ENCODE data around the gene ZBTB42. TPM values are rescaled to one million over a fixed set of nuclear protein-coding genes. Genes with fewer than 3 reads are reported as not detected.

The ZBTB42 gene
- total and polyA plus RNA-seq, 2 of the 13 experiments (the other 11 are each of a cell fraction or from before 2014, with no cell fraction given): 2.8 to 4.2 TPM

- TF ChIP-seq PHF8 (CRISPR knock-in tag; IDR thresholded peaks at IDR 0.05): peak; percentile 39; the same call in 1 of the 2 replicates
- TF ChIP-seq ZNF556 (CRISPR knock-in tag; IDR thresholded peaks at IDR 0.05; ENCODE audit: borderline replicate concordance): 0 out of 2 replicates have a peak, but pooled peaks have one; percentile 64
- no peak for TF ChIP-seq ZBTB38 (CRISPR knock-in tag; IDR thresholded peaks at IDR 0.05)
- TF ChIP-seq FLYWCH1 (CRISPR knock-in tag; IDR thresholded peaks at IDR 0.05): no peak
- 0 out of 2 replicates have a peak, but pooled peaks have one; percentile 38 for TF ChIP-seq ZNF30 (CRISPR knock-in tag; IDR thresholded peaks at IDR 0.05)
- no peak for TF ChIP-seq ZNF484 (CRISPR knock-in tag; IDR thresholded peaks at IDR 0.05; ENCODE audit: borderline replicate concordance, low read depth)
- TF ChIP-seq ZNF75D (CRISPR knock-in tag; IDR thresholded peaks at IDR 0.05; ENCODE audit: borderline replicate concordance): no peak
- no peak for TF ChIP-seq MED13 (CRISPR knock-in tag; IDR thresholded peaks at IDR 0.05)
- no peak for TF ChIP-seq EP300 (IDR thresholded peaks at IDR 0.05; ENCODE audit: low read depth in 2 of 2, low read length in 2 of 2)
- TF ChIP-seq EP300 (CRISPR knock-in tag; IDR thresholded peaks at IDR 0.05; ENCODE audit: borderline replicate concordance): no peak
- no peak for TF ChIP-seq NPAS2 (CRISPR knock-in tag; IDR thresholded peaks at IDR 0.05; ENCODE audit: borderline replicate concordance)
- TF ChIP-seq, protein P1, sequence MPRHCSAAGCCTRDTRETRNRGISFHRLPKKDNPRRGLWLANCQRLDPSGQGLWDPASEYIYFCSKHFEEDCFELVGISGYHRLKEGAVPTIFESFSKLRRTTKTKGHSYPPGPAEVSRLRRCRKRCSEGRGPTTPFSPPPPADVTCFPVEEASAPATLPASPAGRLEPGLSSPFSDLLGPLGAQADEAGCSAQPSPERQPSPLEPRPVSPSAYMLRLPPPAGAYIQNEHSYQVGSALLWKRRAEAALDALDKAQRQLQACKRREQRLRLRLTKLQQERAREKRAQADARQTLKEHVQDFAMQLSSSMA (CRISPR knock-in tag; IDR thresholded peaks at IDR 0.05): no peak
- TF ChIP-seq ARID4A (CRISPR knock-in tag; IDR thresholded peaks at IDR 0.05; ENCODE audit: borderline replicate concordance): peak; percentile 28; the same call in 1 of the 2 replicates
- no peak for TF ChIP-seq ZNF367 (CRISPR knock-in tag; IDR thresholded peaks at IDR 0.05; ENCODE audit: borderline replicate concordance)
- no peak for TF ChIP-seq SKI (IDR thresholded peaks at IDR 0.05; ENCODE audit: partially characterized antibody)
- no peak for TF ChIP-seq TGIF2 (CRISPR knock-in tag; IDR thresholded peaks at IDR 0.05)
- TF ChIP-seq, protein P2, sequence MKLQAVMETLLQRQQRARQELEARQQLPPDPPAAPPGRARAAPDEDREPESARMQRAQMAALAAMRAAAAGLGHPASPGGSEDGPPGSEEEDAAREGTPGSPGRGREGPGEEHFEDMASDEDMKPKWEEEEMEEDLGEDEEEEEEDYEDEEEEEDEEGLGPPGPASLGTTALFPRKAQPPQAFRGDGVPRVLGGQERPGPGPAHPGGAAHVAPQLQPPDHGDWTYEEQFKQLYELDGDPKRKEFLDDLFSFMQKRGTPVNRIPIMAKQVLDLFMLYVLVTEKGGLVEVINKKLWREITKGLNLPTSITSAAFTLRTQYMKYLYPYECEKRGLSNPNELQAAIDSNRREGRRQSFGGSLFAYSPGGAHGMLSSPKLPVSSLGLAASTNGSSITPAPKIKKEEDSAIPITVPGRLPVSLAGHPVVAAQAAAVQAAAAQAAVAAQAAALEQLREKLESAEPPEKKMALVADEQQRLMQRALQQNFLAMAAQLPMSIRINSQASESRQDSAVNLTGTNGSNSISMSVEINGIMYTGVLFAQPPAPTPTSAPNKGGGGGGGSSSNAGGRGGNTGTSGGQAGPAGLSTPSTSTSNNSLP (IDR thresholded peaks at IDR 0.05; ENCODE audit: low read depth, low read length): no peak
- no peak for TF ChIP-seq U2AF1 (optimal IDR thresholded peaks at IDR 0.05; ENCODE audit: low read depth, low read length)
- 0 out of 2 replicates have a peak, but pooled peaks have one; percentile 18 for TF ChIP-seq CAMTA2 (CRISPR knock-in tag; IDR thresholded peaks at IDR 0.05; ENCODE audit: borderline replicate concordance)
- TF ChIP-seq TIGD3 (CRISPR knock-in tag; IDR thresholded peaks at IDR 0.05; ENCODE audit: borderline replicate concordance): 0 out of 2 replicates have a peak, but pooled peaks have one; percentile 14
- TF ChIP-seq PHF20 (CRISPR knock-in tag; IDR thresholded peaks at IDR 0.05): no peak
- no peak for TF ChIP-seq ZNF335 (CRISPR knock-in tag; IDR thresholded peaks at IDR 0.05)
Observed at GRCh38 chr14:104821229-104821945, 20.5 kb downstream of the ZBTB42 start (continued).

Data from HepG2 (cell line).